HFFc6 (cell line): ENCODE data around the gene FSD2. TPM values are rescaled to one million over a fixed set of nuclear protein-coding genes. Genes with fewer than 3 reads are reported as not detected.

ENCODE experiments used
- DNase-seq: peaks from one replicate; pipeline ENCODE4 v3.0.0-alpha.2; 2018
- H3K27ac Mint-ChIP-seq: 2 replicates; pipeline ENCODE4 v1.8.0; 2020; ENCODE audit warnings: mild to moderate bottlenecking, mixed read lengths
- H3K27me3 Mint-ChIP-seq: 2 replicates; pipeline ENCODE4 v1.8.0; 2021; ENCODE audit warnings: mild to moderate bottlenecking, moderate library complexity, mixed read lengths; ENCODE audit not compliant: insufficient read depth
- H3K36me3 Mint-ChIP-seq: 2 replicates; pipeline ENCODE4 v1.8.0; 2021; ENCODE audit warnings: low read depth, mixed read lengths
- H3K4me1 Mint-ChIP-seq: 2 replicates; pipeline ENCODE4 v1.8.0; 2020; ENCODE audit warnings: low read depth, mixed read lengths
- H3K4me3 Mint-ChIP-seq: 2 replicates; pipeline ENCODE4 v1.8.0; 2020; ENCODE audit warnings: mild to moderate bottlenecking, moderate library complexity, mixed read lengths
- H3K9me3 Mint-ChIP-seq: 2 replicates; pipeline ENCODE4 v1.8.0; 2020; ENCODE audit warnings: mild to moderate bottlenecking, mixed read lengths
- CTCF ChIP-seq: fragments of 200-600 bp; sonication (generic); IDR thresholded peaks from 2 replicates; pipeline ENCODE4 v1.5.0; 2021; ENCODE audit warnings: antibody characterized with exemption, mild to moderate bottlenecking
- total RNA-seq, 6 experiments: library from RNA; stranded (reverse); fragmentation: NEBNext Ultra II Directional; extraction: Animal tissue kit (Norgen Biotek cat#: 25700); gene quantifications; 2 replicates in 1 of 6; 3 replicates in 5 of 6; pipeline ENCODE4 v1.2.3, GENCODE V29; 2021

FSD2 gene
- total RNA-seq, 6 experiments from 2014 or later: not detected

GRCh38 chr15:82845686-82846085 is 39.8 kb upstream of the FSD2 start:
- Mint-ChIP-seq H3K4me1 (peaks cover 17% of the 10 kb centered on the region), H3K36me3 (no peaks in the 10 kb centered on the region), H3K27me3 (peaks cover 5% of the 10 kb centered on the region), H3K27ac (no peak overlapping the region), H3K4me3 (no peak overlapping the region), H3K9me3 (no peaks in the 10 kb centered on the region)
- no peak for DNase-seq
- TF ChIP-seq CTCF: no peak

- Mint-ChIP-seq H3K4me1 (no peaks in the 10 kb centered on the region), H3K27me3 (peaks cover 4% of the 10 kb centered on the region; the same call in 1 of the 2 replicates), H3K27ac (no peak overlapping the region), H3K9me3 (no peaks in the 10 kb centered on the region), H3K36me3 (no peaks in the 10 kb centered on the region), H3K4me3 (no peak overlapping the region)
- no peak for TF ChIP-seq CTCF
- no peak for DNase-seq
These were observed 37.7 kb upstream of the FSD2 start for GRCh38 chr15:82843566-82843965.

- Mint-ChIP-seq H3K9me3 (no peaks in the 10 kb centered on the region), H3K36me3 (peaks cover 21% of the 10 kb centered on the region), H3K4me1 (no peaks in the 10 kb centered on the region), H3K27ac (no peak overlapping the region), H3K4me3 (no peak overlapping the region), H3K27me3 (peaks cover 7% of the 10 kb centered on the region)
- TF ChIP-seq CTCF: no peak
- DNase-seq: no peak
These were observed 34.3 kb upstream of the FSD2 start for GRCh38 chr15:82840166-82840565.

GRCh38 chr15:82839136-82839535 is 33.3 kb upstream of the FSD2 start:
- H3K4me1 Mint-ChIP-seq: no peaks in the 10 kb centered on the region
- no peak for TF ChIP-seq CTCF
- H3K27me3 Mint-ChIP-seq: peaks cover 7% of the 10 kb centered on the region
- H3K9me3 Mint-ChIP-seq: no peaks in the 10 kb centered on the region
- H3K36me3 Mint-ChIP-seq: peaks cover 23% of the 10 kb centered on the region
- H3K27ac Mint-ChIP-seq: no peak overlapping the region
- no peak for DNase-seq
- H3K4me3 Mint-ChIP-seq: no peak overlapping the region

GRCh38 chr15:82838096-82838735 is 32.3 kb upstream of the FSD2 start:
- Mint-ChIP-seq H3K9me3 (no peaks in the 10 kb centered on the region), H3K36me3 (peaks cover 28% of the 10 kb centered on the region), H3K27me3 (peaks cover 4% of the 10 kb centered on the region), H3K4me3 (no peak overlapping the region), H3K27ac (no peak overlapping the region), H3K4me1 (peaks cover 4% of the 10 kb centered on the region)
- no peak for DNase-seq
- TF ChIP-seq CTCF: no peak
